GM19099 (cell line): ENCODE measurements around the gene TTLL11.

ENCODE experiments used
- POLR2A ChIP-seq: IDR thresholded peaks from 3 replicates; pipeline ENCODE4 v1.6.1; 2011; ENCODE audit warnings: low read depth; ENCODE audit not compliant: insufficient read length; ENCODE audit errors: extremely low read depth

The TTLL11 gene

GRCh38 chr9:122118343-122119165 lies 25.4 kb upstream of the TTLL11 start:
- no peak for TF ChIP-seq POLR2A

DNA sequence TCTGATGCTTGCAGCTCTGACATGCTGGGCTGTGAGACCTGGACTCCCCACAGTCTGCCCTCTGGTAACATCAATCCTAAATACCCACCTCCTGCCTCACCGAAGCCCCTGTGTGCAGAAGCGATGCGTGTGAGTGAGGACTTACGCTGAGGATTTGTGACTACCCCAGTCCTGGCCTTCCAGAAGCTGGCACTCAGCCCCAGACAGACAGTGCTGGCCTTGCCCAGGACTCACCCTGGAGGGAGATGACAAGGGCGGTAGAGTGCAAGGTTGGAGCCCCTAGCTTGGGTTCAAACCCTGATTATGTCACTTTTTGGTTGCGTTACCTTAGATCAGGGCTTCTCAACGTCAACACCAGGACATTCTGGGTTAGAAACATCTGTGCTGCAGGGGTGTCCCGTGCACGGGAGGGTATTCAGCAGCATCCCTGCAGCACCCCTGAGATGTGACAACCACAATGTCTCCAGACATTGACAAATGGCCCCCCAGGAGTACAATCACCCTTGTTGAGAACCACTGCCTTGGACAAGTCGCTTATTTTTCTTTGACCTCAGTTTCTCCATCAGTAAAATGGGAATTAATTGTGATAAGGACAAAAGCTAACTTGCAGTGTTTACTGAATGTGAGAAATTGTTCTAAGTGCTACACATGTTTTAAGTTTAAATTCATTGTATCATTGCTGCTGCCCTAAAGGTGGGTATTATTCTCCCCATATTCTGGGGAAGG lies 23.5 kb upstream of the TTLL11 start:
- TF ChIP-seq POLR2A: no peak

GRCh38 chr9:122116040-122116439 lies 22.9 kb upstream of the TTLL11 start:
- TF ChIP-seq POLR2A: no peak

DNA sequence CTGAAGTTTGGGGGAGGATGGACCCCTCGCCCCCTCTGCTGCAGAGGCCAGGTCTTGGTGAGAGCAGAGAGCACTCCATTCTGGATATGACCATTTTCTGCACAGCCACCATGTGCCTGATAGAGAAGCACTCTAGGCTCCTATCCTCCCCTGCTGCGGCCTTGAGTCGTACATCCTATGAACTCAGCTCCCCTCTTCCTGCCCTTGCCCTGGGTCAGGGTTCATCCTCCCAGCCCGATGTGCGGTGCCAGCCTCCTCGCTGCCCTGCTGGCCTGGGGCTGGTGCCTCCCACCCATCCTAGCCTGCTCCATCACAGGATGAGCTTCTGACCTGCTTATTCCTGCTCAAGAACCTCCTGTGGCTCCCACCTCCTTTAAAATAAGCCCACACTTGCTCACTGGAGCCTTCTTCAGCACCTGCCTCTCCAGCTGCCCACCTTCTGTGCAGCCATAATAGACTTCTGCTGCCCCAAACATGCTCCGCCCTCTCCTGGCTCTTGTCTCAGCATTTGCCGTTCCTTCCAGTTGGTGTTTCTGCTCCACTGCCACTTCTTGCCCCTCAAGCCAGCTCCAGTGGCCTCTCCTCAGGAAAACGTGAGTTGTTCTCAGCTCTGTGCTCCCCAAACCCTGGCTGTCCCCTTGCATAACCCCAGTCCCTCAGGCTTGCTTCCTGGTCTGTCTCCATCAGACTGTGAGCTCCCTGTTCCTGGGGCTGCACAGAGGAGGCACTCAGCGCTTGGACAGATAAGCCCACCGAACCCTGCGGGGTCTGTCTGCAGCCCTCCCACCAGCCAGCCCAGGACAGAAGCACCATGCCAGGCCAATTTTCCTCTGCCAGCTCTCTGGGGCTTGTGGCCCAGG lies 22.3 kb upstream of the TTLL11 start:
- no peak for TF ChIP-seq POLR2A

- no peak for TF ChIP-seq POLR2A
Measured at GRCh38 chr9:122113574-122113973, 20.5 kb upstream of the TTLL11 start.

GRCh38 chr9:122112238-122112637 lies 19.1 kb upstream of the TTLL11 start:
- TF ChIP-seq POLR2A: no peak

- no peak for TF ChIP-seq POLR2A
Measured at GRCh38 chr9:122111413-122112085, 18.4 kb upstream of the TTLL11 start.

GRCh38 chr9:122110100-122110833 lies 17.2 kb upstream of the TTLL11 start:
- no peak for TF ChIP-seq POLR2A

GRCh38 chr9:122109035-122109813 lies 16.1 kb upstream of the TTLL11 start:
- TF ChIP-seq POLR2A: no peak

DNA sequence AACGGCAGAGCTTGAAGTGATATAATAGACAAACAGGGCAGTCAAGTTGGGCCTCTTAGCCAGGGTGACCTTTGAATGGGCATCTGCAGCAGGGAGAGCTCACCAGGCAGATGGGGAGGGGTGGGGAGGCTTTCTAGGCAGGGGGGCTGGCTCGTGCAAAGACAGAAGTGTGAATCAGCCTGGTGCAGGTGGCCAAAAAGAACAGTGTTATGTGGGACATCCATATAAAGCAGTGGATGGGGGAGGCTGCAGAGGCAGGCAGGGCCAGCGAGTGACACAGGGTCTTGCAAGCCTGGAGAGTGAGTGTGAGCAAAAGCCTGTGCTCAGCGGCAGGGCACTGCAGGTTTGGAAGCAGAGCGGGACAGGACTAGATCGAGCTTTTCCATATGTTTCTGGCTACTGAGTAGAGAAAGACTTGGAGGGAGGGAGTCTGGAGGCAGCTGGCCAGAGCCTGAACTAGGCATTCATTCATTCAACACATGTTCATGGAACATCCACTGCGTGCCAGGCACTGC lies 14.2 kb upstream of the TTLL11 start:
- no peak for TF ChIP-seq POLR2A

GRCh38 chr9:122106576-122106975 lies 13.5 kb upstream of the TTLL11 start:
- TF ChIP-seq POLR2A: no peak

DNA sequence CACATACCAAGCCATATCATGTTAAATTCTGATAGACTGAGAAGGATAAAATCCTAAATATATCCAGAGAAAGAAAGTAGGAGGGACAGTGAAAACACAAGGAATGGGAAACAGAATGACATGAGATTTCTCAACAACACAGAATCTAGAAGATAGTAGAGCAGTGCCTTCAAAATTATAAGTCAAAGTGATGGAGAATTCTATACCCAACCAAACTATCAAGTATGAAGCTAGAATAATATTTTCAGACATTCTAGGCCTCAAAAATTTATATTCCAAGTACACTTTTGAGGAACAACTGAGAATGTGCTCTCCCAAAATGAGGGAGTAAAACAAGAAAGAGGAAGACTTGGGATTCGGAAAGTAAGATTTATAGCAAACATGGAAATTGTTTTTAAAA lies 10.9 kb upstream of the TTLL11 start:
- TF ChIP-seq POLR2A: no peak

DNA sequence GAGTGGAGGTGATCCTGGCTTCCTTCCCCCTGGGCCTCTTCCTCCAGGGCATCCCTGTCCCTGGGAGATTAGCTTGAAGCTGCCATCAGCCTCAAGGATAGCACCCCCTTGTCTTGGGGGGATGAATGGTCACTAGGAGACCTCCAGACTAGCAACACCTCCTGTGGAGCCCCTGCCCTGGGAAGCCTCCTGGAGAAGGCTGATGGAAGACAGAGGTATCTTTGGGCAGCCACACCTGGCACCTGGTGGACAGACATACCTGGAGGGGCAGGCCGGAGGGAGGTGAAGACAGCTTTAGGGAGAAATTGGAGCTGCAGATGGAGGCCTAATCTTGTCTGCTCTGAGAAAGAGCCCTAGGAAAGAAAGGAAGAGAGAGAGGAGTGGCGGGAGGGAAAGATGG lies 9.0 kb upstream of the TTLL11 start:
- TF ChIP-seq POLR2A: no peak
